GM12878 (cell line): Measurements from ENCODE around the gene MSL3. TPM values are rescaled to one million over a fixed set of nuclear protein-coding genes. Genes with fewer than 3 reads are reported as not detected.

ENCODE experiments used
- CREM ChIP-seq: IDR thresholded peaks from 2 replicates; pipeline ENCODE4 v1.6.1; 2014; ENCODE audit warnings: antibody characterized with exemption, low read depth
- E2F4 ChIP-seq: IDR thresholded peaks from 2 replicates; pipeline ENCODE4 v1.6.1; 2012; ENCODE audit warnings: low read depth, low read length, improper control_type of control experiment
- EGR1 ChIP-seq, 2 experiments: IDR thresholded peaks; 1 replicate in 1 of 2; 2 replicates in 1 of 2; pipeline ENCODE4 v1.6.1; 2011 to 2012; ENCODE audit warnings: low read depth in 2 of 2, low read length in 2 of 2, borderline replicate concordance in 1 of 2, mild to moderate bottlenecking in 1 of 2, moderate library complexity in 1 of 2
- HDAC6 ChIP-seq: fragments of 200-600 bp; sonication (generic); IDR thresholded peaks from one replicate; pipeline ENCODE4 v1.8.0; 2017; ENCODE audit warnings: antibody characterized with exemption; ENCODE audit not compliant: unreplicated experiment
- IRF5 ChIP-seq: fragments of 450-650 bp; IDR thresholded peaks from 2 replicates; pipeline ENCODE4 v1.6.1; 2017; ENCODE audit warnings: borderline replicate concordance
- KLF5 ChIP-seq: fragments of 450-650 bp; IDR thresholded peaks from 2 replicates; pipeline ENCODE4 v1.6.1; 2014; ENCODE audit warnings: mild to moderate bottlenecking; ENCODE audit not compliant: partially characterized antibody
- LARP7 ChIP-seq: fragments of 450-650 bp; IDR thresholded peaks from 2 replicates; pipeline ENCODE4 v1.6.1; 2017; ENCODE audit warnings: mild to moderate bottlenecking
- MTA2 ChIP-seq: fragments of 450-650 bp; IDR thresholded peaks from 2 replicates; pipeline ENCODE4 v1.6.1; 2016; ENCODE audit warnings: low read depth, mild to moderate bottlenecking, moderate library complexity
- NR2C2 ChIP-seq: IDR thresholded peaks from 2 replicates; pipeline ENCODE4 v1.6.1; 2011; ENCODE audit warnings: borderline replicate concordance, low read depth; ENCODE audit not compliant: control insufficient read depth, insufficient read length
- RUNX3 ChIP-seq: IDR thresholded peaks from 2 replicates; pipeline ENCODE4 v1.6.1; 2012; ENCODE audit warnings: low read length, inconsistent platforms
- SKIL ChIP-seq: fragments of 450-650 bp; IDR thresholded peaks from 2 replicates; pipeline ENCODE4 v1.6.1; 2017; ENCODE audit warnings: mild to moderate bottlenecking, low read depth, inconsistent platforms; ENCODE audit not compliant: poor library complexity, severe bottlenecking
- STAT3 ChIP-seq: IDR thresholded peaks from 2 replicates; pipeline ENCODE4 v1.6.1; 2011; ENCODE audit warnings: low read depth, low read length, improper control_type of control experiment
- TARDBP ChIP-seq: IDR thresholded peaks from 2 replicates; pipeline ENCODE4 v1.6.1; 2016; ENCODE audit warnings: borderline replicate concordance
- TCF7 ChIP-seq: IDR thresholded peaks from 2 replicates; pipeline ENCODE4 v1.6.1; 2014; ENCODE audit warnings: antibody characterized with exemption, borderline replicate concordance
- USF2 ChIP-seq: IDR thresholded peaks from 2 replicates; pipeline ENCODE4 v1.6.1; 2011; ENCODE audit warnings: low read depth, low read length, improper control_type of control experiment, borderline replicate concordance
- YBX1 ChIP-seq: fragments of 450-650 bp; IDR thresholded peaks from 2 replicates; pipeline ENCODE4 v1.6.1; 2016; ENCODE audit warnings: antibody characterized with exemption
- ZBED1 ChIP-seq: IDR thresholded peaks from 2 replicates; pipeline ENCODE4 v1.6.1; 2016; ENCODE audit warnings: borderline replicate concordance
- ZBTB40 ChIP-seq: fragments of 450-650 bp; IDR thresholded peaks from 2 replicates; pipeline ENCODE4 v1.6.1; 2016; ENCODE audit warnings: mild to moderate bottlenecking, moderate library complexity, borderline replicate concordance
- ZNF217 ChIP-seq: fragments of 450-650 bp; IDR thresholded peaks from 2 replicates; pipeline ENCODE4 v1.6.1; 2017; ENCODE audit warnings: antibody characterized with exemption, mild to moderate bottlenecking
- ZSCAN29 ChIP-seq: fragments of 450-650 bp; IDR thresholded peaks from 2 replicates; pipeline ENCODE4 v1.6.1; 2017; ENCODE audit warnings: mild to moderate bottlenecking, moderate library complexity
- polyA plus RNA-seq, 11 experiments: library from polyadenylated mRNA; depleted of rRNA in 4 of 11; unstranded in 6 of 11; stranded (reverse) in 5 of 11; fragments of >200 nt; fragmentation: Nextera tagmentation in 4 of 11; fragmentation: Illumina TruSeq in 1 of 11; extraction: Ambion mirVana in 4 of 11; extraction: Trizol in 1 of 11; gene quantifications; 1 replicate in 1 of 11; 2 replicates in 10 of 11; pipeline versions ENCODE4 v1.2.1 to v1.2.3, GENCODE V29; 2011 to 2016; ENCODE audit warnings: inconsistent platforms in 2 of 11, missing spikeins in 2 of 11, low read depth in 1 of 11
- total RNA-seq, 4 experiments: library from RNA; depleted of rRNA in 3 of 4; stranded (reverse); fragments of >200 nt in 3 of 4; fragmentation: Illumina TruSeq in 1 of 4; extraction: Trizol in 1 of 4; gene quantifications; 2 replicates each; pipeline versions ENCODE4 v1.2.1 to v1.2.3, GENCODE V29; 2013 to 2021

The MSL3 gene
- total and polyA plus RNA-seq, 10 of the 15 experiments (the other 5 are each of a cell fraction or from before 2014, with no cell fraction given): 28.4 to 438 (median 40.7) TPM

GRCh38 chrX:11792461-11793421, 34.7 kb downstream of the MSL3 start (continued):
- TF ChIP-seq ZSCAN29 (0 out of 2 replicates have a peak, but pooled peaks have one; percentile 27), MTA2 (peak; percentile 94), STAT3 (peak; percentile 91), LARP7 (no peak), KLF5 (peak; percentile 58), TCF7 (peak; percentile 32; the same call in 1 of the 2 replicates), ZBED1 (peak; percentile 67), IRF5 (no peak; the same call in 1 of the 2 replicates), ZBTB40 (no peak; the same call in 1 of the 2 replicates), HDAC6 (no peak), EGR1 (IDR thresholded peaks at IDR 0.05; ENCODE audit: borderline replicate concordance in 1 of 2, low read depth in 2 of 2, low read length in 2 of 2) (no peak), RUNX3 (peak; percentile 91), SKIL (peak; percentile 94), CREM (peak; percentile 91), E2F4 (no peak), ZNF217 (peak; percentile 20; the same call in 1 of the 2 replicates), USF2 (no peak), YBX1 (peak; percentile 88; the same call in 1 of the 2 replicates), TARDBP (no peak), NR2C2 (no peak)
